Testis (tissue), 2 donors: ENCODE data around the gene TMSB10.

ENCODE experiments used
- CTCF ChIP-seq, 3 experiments: fragments of 450-650 bp in 2 of 3; fragments of 200-600 bp in 1 of 3; sonication (generic) in 1 of 3; IDR thresholded peaks; one replicate each; pipeline ENCODE4 v1.5.1; 2016 to 2019; ENCODE audit warnings: antibody characterized with exemption in 3 of 3, mild to moderate bottlenecking in 2 of 3, moderate library complexity in 1 of 3
- POLR2A ChIP-seq: fragments of 450-650 bp; IDR thresholded peaks from one replicate; pipeline ENCODE4 v1.6.1; 2017; ENCODE audit warnings: antibody characterized with exemption, mild to moderate bottlenecking, moderate library complexity

DNA sequence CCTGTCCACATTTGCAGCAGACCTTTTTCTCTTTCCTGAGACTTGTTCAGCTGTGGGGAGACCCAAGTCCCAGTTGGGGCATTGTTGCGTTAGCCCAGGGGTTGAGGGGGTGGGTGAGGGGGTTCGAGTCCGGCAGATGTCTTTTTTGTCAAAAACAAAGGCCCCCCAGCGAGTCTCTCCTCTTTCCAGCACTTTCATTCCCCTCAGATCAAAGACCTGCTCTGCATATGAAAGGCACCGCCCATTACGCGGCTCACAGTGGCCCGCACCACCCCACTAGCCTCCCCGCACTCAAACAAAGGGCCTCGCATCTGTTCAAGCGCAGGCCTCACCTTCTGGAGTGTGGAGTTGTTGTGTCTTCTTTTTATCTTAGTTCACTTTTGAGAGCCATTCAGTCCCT is 49.7 kb upstream of the TMSB10 start:
- TF ChIP-seq CTCF (IDR thresholded peaks at IDR 0.05) (no peak), POLR2A (no peak)
